Muscle of arm (tissue), 12 donors: ENCODE results near the gene SMIM41. TPM values are rescaled to one million over a fixed set of nuclear protein-coding genes. Genes with fewer than 3 reads are reported as not detected.

Experiments used
- DNase-seq: peaks from one replicate; pipeline ENCODE4 v3.0.0-alpha.2; 2013
- polyA plus RNA-seq, 12 donors: library from polyadenylated mRNA; unstranded; fragments of 120-200 nt; gene quantifications; one replicate each; pipeline ENCODE4 v1.2.1, GENCODE V29; 2013; ENCODE audit not compliant: insufficient read length in 12 of 12

The SMIM41 gene
- polyA plus RNA-seq, 12 donors: 0.19 to 0.44 TPM; not detected in 10

DNA sequence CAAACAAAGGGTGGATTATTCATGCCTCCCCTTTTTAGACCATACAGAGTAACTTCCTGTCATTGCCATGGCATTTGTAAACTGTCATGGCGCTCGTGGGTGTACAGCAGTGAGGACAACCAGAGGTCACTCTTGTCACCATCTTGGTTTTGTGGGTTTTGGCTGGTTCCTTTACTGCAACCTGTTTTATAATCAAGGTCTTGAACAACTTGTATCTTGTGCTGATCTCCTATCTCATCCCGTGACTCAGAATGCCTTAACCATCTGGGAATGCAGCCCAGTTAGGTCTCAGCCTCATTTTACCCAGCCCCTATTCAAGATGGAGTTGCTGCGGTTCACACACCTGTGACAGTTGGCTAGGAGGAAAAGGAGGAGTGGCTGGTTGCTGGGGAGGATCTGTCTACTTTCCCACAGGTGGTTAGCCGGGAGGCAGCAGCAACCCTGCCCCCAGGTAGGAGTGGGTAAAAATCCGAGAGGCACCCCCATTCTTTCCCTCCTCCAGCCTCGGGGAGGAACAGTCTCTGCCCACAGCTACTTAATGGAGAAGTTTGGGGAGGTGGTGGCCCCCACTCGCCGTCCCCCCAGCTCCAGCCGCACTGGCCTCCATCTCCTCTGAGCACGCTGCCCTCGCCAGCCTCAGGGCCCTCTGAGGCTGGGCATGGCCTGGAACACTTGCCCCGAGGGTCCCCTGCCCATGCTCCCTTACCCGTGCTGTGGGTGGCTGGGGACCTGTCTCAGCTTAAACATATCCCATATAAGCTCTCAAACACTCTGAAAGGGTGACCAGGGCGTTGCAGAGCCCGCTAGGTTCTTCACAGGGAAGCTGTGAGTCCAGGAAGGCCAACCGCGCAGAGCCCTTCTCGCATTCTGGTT, 41.7 kb downstream of the SMIM41 start:
- DNase-seq: no peak

- peak; percentile 48 for DNase-seq
Measured at GRCh38 chr12:52121824-52122539, 42.5 kb downstream of the SMIM41 start.

DNA sequence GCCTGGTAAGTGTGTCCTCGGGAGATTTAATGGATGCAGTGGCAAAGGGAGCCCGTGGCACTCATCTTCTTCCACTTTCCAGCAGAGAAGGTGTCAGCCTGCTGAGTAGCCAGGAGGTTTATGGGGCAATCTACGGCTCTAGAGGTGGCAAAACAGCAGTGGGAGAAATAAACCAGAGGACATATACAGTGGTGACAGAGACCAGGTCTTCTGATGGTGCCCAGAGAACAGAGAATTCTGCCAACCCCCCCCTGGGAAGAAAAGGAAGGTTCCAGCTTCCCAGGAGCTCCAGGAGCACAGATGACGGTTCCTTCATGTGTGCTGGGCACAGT, 43.0 kb downstream of the SMIM41 start:
- DNase-seq: no peak

- DNase-seq: no peak
Measured at GRCh38 chr12:52122904-52123303, 43.4 kb downstream of the SMIM41 start.

GRCh38 chr12:52123487-52124186, 44.1 kb downstream of the SMIM41 start:
- no peak for DNase-seq

- no peak for DNase-seq
Measured at GRCh38 chr12:52125476-52125900, 46.0 kb downstream of the SMIM41 start.

DNA sequence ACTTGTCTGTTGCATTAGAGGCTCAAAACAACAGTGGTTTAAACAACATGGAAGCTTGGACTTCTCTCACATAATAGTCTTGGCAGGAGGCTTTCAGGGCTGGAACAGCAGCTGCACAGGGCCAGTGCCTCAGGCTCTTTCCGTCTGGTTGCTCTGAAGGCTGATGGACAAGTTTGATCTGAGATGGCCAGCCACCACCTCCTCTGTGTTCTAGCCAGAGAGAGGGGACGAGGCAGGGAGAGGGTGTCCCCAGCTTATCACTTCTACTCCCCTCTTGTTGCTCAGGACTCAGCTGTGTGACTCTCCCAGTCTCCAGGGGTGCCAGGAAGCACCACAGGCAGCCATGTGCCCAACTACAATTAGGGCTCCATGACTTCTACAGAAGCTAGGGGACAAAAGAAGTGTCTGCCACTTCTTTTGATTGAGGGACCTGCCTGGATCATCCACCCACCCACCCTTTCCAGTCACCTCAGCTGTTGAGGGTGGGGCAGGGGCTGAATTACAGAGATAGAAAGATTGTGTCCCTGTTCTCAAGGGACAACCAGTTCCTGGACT, 46.6 kb downstream of the SMIM41 start:
- no peak for DNase-seq

- no peak for DNase-seq
Measured at GRCh38 chr12:52126605-52127578, 47.4 kb downstream of the SMIM41 start.

GRCh38 chr12:52127683-52128450, 48.4 kb downstream of the SMIM41 start:
- no peak for DNase-seq

DNA sequence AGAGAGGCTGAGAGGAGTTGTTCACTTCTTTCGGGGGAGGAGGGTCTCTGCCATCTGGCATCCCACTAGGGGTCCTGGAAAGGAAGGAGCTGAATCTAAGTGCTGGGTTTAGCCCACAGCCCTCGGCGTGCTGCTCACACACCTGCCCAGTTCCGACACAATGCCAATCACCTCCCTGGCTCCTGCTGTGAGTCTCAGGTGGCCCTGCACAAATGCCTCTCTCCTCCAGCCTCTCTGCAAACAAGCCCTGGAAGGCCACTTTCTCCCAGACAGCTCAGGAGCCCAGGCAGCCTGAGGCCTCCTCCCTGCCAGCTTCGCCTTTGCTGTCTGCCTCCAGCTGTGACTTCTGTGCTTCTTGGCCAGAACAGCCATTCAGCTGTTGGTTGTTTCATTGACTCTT, 51.2 kb downstream of the SMIM41 start:
- DNase-seq: no peak

- DNase-seq: no peak
Measured at GRCh38 chr12:52132754-52133161, 53.3 kb downstream of the SMIM41 start.

DNA sequence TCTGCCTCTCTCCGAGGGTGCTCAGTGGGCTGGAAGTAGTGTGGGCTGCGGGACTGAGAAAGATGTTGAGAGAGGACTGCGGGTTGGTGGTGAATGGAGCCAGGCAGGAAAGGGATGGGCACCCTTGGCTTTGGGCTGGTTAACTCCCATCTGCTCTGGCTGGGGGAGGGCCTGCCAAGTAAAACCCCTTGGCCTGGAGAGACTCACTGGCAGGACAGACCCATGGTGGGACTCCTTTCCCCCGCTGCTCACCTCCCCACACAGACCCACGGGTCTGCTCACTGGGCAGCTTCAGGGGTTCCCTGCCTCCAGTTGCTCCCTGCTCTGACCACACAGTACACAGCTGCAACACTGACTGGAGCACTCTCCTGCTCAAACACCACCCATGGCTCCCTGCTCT, 58.2 kb downstream of the SMIM41 start:
- no peak for DNase-seq

- DNase-seq: no peak
Measured at GRCh38 chr12:52139147-52139546, 59.6 kb downstream of the SMIM41 start.

DNA sequence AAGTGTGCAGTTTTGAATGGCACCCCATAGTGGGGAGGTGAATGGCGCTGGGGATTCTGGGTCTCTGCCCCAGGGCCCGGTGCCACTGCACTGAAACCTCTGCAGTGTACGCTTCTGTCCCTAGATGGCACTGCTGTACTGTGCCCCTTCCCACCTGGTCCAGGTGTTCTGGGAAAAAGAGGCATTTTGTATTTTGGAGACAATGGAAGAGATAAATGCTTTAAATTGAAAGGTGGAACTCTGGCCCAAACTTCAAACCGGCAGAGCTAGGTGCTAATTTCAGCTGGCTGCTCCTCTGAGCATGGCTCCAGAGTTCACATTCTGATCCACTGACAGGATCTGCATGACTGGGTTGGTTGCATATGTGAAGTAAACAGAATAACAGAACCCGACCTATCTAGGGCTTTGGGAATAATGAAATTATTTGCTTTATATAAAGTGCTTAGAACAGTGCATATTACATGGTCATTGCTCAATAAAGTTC, 60.1 kb downstream of the SMIM41 start:
- no peak for DNase-seq

DNA sequence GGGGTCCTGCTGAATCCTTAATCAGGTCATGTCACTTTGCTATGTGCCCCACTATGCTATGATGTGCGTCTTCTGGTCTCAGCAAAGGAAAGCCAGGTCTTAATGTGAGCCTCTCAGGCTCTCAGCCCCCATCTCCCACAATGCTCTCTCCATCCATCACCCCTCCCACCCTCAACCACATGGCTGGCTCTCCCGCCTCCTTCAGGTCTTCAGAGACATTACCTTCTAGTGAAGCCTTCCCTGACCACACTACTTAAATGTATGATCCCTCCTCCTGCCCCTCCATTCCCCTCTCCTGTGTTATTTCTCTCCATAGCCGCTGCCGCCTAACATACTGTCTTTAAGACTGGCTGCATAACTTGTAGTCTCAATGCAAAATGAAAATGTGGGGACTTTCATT, 61.8 kb downstream of the SMIM41 start:
- DNase-seq: no peak

GRCh38 chr12:52141875-52142274, 62.4 kb downstream of the SMIM41 start:
- no peak for DNase-seq

- DNase-seq: no peak
Measured at GRCh38 chr12:52142431-52142830, 62.9 kb downstream of the SMIM41 start.

GRCh38 chr12:52144512-52145227, 65.2 kb downstream of the SMIM41 start:
- no peak for DNase-seq
